Measurements from ENCODE around the gene RPA1.

Gene RPA1

DNA sequence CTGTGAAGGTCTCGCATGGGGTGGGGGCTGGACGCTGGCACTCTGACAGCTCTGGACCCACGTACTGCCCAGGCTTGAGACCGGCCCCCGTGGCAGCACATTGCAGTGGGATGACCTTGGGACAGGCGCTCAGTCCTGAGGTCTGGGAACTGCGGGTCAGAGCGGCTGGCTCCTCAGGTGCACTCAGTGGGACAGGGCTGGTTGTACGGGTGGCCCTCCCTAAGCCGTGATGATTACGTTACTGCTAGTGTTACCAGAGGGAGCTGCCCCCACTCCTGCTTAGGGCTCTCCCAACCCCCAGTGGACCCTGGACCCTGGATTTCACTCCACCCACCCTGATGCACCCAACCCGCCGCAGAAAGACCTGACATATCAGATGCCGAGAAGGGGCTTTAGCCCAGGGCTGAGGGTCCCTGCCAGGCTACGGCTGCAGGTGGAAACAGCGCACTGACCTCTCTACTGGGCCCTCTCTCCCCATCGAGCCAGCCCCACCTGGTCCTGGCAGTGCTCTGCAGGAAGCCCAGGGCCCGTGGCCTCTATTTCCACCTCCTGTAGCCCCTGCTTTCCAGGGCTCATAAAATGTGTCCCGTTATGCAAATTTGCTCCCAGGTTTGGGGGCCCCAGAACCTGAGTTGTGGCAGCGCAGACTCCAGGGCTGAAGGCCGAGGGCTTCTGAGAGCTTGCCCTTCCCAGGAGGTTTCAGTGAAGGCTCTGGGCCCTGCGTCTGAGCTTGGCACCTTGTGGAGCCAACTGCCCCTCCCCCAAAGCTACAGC, 118.1 kb downstream of the RPA1 start:
- Histone ChIP-seq H3K4me3 (ENCODE audit: low read length) (no peak overlapping the region), H3K4me2 (ENCODE audit: low read length) (no peak overlapping the region), H3K9ac (ENCODE audit: low read depth, low read length) (no peak overlapping the region), H3K36me3 (ENCODE audit: insufficient read depth, low read length) (no peaks in the 10 kb centered on the region), H3K9me3 (replicated peaks; ENCODE audit: low read length) (no peaks in the 10 kb centered on the region), H3K4me1 (ENCODE audit: control insufficient read depth, insufficient read depth, low read length) (no peaks in the 10 kb centered on the region), H3K27me3 (ENCODE audit: control insufficient read depth, insufficient read depth, low read length) (peaks cover 19% of the 10 kb centered on the region)

DNA sequence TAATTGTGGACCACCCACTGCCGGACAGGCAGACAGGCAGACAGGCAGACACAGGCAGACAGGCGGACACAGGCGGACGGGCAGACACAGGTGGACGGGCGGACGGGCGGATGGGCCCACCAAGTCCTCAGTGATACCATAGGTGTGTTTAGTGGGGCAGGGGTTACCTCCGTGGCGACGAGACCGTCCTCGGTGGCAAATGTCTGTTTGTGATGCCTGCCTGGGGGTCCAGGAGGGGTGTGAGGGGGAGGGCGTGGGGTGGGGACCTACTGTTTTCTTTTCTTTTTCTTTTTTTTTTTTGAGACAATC, 118.7 kb downstream of the RPA1 start:
- no peak overlapping the region for H3K9ac ChIP-seq (ENCODE audit: low read depth, low read length)
- H3K4me3 ChIP-seq (ENCODE audit: low read length): no peak overlapping the region
- H3K36me3 ChIP-seq (ENCODE audit: insufficient read depth, low read length): no peaks in the 10 kb centered on the region
- no peak overlapping the region for H3K4me2 ChIP-seq (ENCODE audit: low read length)
- no peaks in the 10 kb centered on the region for H3K4me1 ChIP-seq (ENCODE audit: control insufficient read depth, insufficient read depth, low read length)
- no peaks in the 10 kb centered on the region for H3K9me3 ChIP-seq (replicated peaks; ENCODE audit: low read length)
- H3K27me3 ChIP-seq (ENCODE audit: control insufficient read depth, insufficient read depth, low read length): peaks cover 18% of the 10 kb centered on the region

All from skeletal muscle satellite cell (primary cell).